ENCODE measurements around the gene FRMD4B. TPM values are rescaled to one million over a fixed set of nuclear protein-coding genes. Genes with fewer than 3 reads are reported as not detected.

The FRMD4B gene
- total and polyA plus RNA-seq, 2 donors (not counting 1 experiment from before 2014, with no cell fraction given): 0.86 to 1.2 TPM

- Histone ChIP-seq H2AFZ (ENCODE audit: low read length) (no peak overlapping the region), H3K9me3 (ENCODE audit: control insufficient read depth, insufficient read depth, low read depth, low read length) (no peaks in the 10 kb centered on the region), H3K9ac (ENCODE audit: insufficient read depth, low read length) (no peak overlapping the region), H3K4me3 (replicated peaks in 1 of 4; ENCODE audit: control extremely low read depth in 1 of 4, insufficient read depth in 1 of 4, low read depth in 3 of 4, low read length in 4 of 4) (no peak overlapping the region), H4K20me1 (ENCODE audit: control insufficient read depth, extremely low read depth, insufficient read depth, low read length) (no peaks in the 10 kb centered on the region), H3K79me2 (ENCODE audit: control insufficient read depth, insufficient read depth, low read length) (no peaks in the 10 kb centered on the region), H3K36me3 (ENCODE audit: control insufficient read depth, insufficient read depth, low read length) (no peaks in the 10 kb centered on the region), H3K4me2 (ENCODE audit: extremely low read depth, insufficient read depth, low read length) (no peak overlapping the region), H3K27me3 (ENCODE audit: control insufficient read depth, insufficient read depth, low read length) (no peaks in the 10 kb centered on the region), H3K4me1 (ENCODE audit: control insufficient read depth, extremely low read depth, insufficient read depth, low read length) (no peaks in the 10 kb centered on the region), H3K27ac (ENCODE audit: insufficient read depth, low read length) (no peak overlapping the region)
- TF ChIP-seq EZH2 (IDR thresholded peaks at IDR 0.05; ENCODE audit: low read length, missing control alignments): no peak
- no peak for TF ChIP-seq CTCF (conservative IDR thresholded peaks at IDR 0.05 in 1 of 2, IDR thresholded peaks at IDR 0.05 in 1 of 2; ENCODE audit: low read depth in 1 of 2, low read length in 2 of 2)
- DNase-seq (ENCODE audit: low read depth in 2 of 2): no peak
These were observed 243.0 kb downstream of the FRMD4B start for GRCh38 chr3:69142797-69143454.

GRCh38 chr3:69142090-69142489 lies 243.8 kb downstream of the FRMD4B start:
- H3K27ac ChIP-seq (ENCODE audit: insufficient read depth, low read length): no peak overlapping the region
- DNase-seq (ENCODE audit: low read depth in 2 of 2): peak; percentile 31 to 79
- H3K27me3 ChIP-seq (ENCODE audit: control insufficient read depth, insufficient read depth, low read length): no peaks in the 10 kb centered on the region
- H3K9me3 ChIP-seq (ENCODE audit: control insufficient read depth, insufficient read depth, low read depth, low read length): no peaks in the 10 kb centered on the region
- no peak for TF ChIP-seq EZH2 (IDR thresholded peaks at IDR 0.05; ENCODE audit: low read length, missing control alignments)
- TF ChIP-seq CTCF (conservative IDR thresholded peaks at IDR 0.05 in 1 of 2, IDR thresholded peaks at IDR 0.05 in 1 of 2; ENCODE audit: low read depth in 1 of 2, low read length in 2 of 2): no peak
- no peak overlapping the region for H2AFZ ChIP-seq (ENCODE audit: low read length)
- no peaks in the 10 kb centered on the region for H4K20me1 ChIP-seq (ENCODE audit: control insufficient read depth, extremely low read depth, insufficient read depth, low read length)
- no peaks in the 10 kb centered on the region for H3K4me1 ChIP-seq (ENCODE audit: control insufficient read depth, extremely low read depth, insufficient read depth, low read length)
- no peak overlapping the region for H3K4me3 ChIP-seq (replicated peaks in 1 of 4; ENCODE audit: control extremely low read depth in 1 of 4, insufficient read depth in 1 of 4, low read depth in 3 of 4, low read length in 4 of 4)
- no peak overlapping the region for H3K9ac ChIP-seq (ENCODE audit: insufficient read depth, low read length)
- no peaks in the 10 kb centered on the region for H3K79me2 ChIP-seq (ENCODE audit: control insufficient read depth, insufficient read depth, low read length)
- H3K36me3 ChIP-seq (ENCODE audit: control insufficient read depth, insufficient read depth, low read length): no peaks in the 10 kb centered on the region
- H3K4me2 ChIP-seq (ENCODE audit: extremely low read depth, insufficient read depth, low read length): no peak overlapping the region

- no peak for DNase-seq (ENCODE audit: low read depth in 2 of 2)
- Histone ChIP-seq H4K20me1 (ENCODE audit: control insufficient read depth, extremely low read depth, insufficient read depth, low read length) (no peaks in the 10 kb centered on the region), H3K27me3 (ENCODE audit: control insufficient read depth, insufficient read depth, low read length) (no peaks in the 10 kb centered on the region), H3K4me3 (replicated peaks in 1 of 4; ENCODE audit: control extremely low read depth in 1 of 4, insufficient read depth in 1 of 4, low read depth in 3 of 4, low read length in 4 of 4) (no peak overlapping the region), H3K4me2 (ENCODE audit: extremely low read depth, insufficient read depth, low read length) (no peak overlapping the region), H3K36me3 (ENCODE audit: control insufficient read depth, insufficient read depth, low read length) (no peaks in the 10 kb centered on the region), H3K9me3 (ENCODE audit: control insufficient read depth, insufficient read depth, low read depth, low read length) (no peaks in the 10 kb centered on the region), H3K27ac (ENCODE audit: insufficient read depth, low read length) (no peak overlapping the region), H3K4me1 (ENCODE audit: control insufficient read depth, extremely low read depth, insufficient read depth, low read length) (no peaks in the 10 kb centered on the region), H2AFZ (ENCODE audit: low read length) (no peak overlapping the region), H3K9ac (ENCODE audit: insufficient read depth, low read length) (no peak overlapping the region), H3K79me2 (ENCODE audit: control insufficient read depth, insufficient read depth, low read length) (no peaks in the 10 kb centered on the region)
- TF ChIP-seq CTCF (conservative IDR thresholded peaks at IDR 0.05 in 1 of 2, IDR thresholded peaks at IDR 0.05 in 1 of 2; ENCODE audit: low read depth in 1 of 2, low read length in 2 of 2): no peak
- TF ChIP-seq EZH2 (IDR thresholded peaks at IDR 0.05; ENCODE audit: low read length, missing control alignments): no peak
These were observed 244.6 kb downstream of the FRMD4B start for GRCh38 chr3:69141313-69141712.
